GM23248 (cell line): ENCODE results near the gene C5orf15. TPM values are rescaled to one million over a fixed set of nuclear protein-coding genes. Genes with fewer than 3 reads are reported as not detected.

Experiments used
- DNase-seq: peaks from one replicate; pipeline ENCODE4 v3.0.0-alpha.2; 2015
- H2AFZ ChIP-seq: fragments of 200-600 bp; sonication (generic); 2 replicates; pipeline ENCODE4 v1.6.1; 2016; ENCODE audit warnings: antibody characterized with exemption
- H3F3A ChIP-seq: fragments of 200-600 bp; sonication (generic); 2 replicates; pipeline ENCODE4 v1.6.1; 2016; ENCODE audit warnings: mild to moderate bottlenecking, antibody characterized with exemption, mixed run types; ENCODE audit not compliant: insufficient read depth
- H3K27ac ChIP-seq: fragments of 200-600 bp; sonication (generic); 2 replicates; pipeline ENCODE4 v1.5.1; 2016; ENCODE audit warnings: mild to moderate bottlenecking
- H3K27me3 ChIP-seq: fragments of 200-600 bp; sonication (generic); replicated peaks from 2 replicates; pipeline ENCODE4 v1.6.1; 2016; ENCODE audit warnings: mild to moderate bottlenecking; ENCODE audit not compliant: insufficient read depth
- H3K36me3 ChIP-seq: fragments of 200-600 bp; sonication (generic); 2 replicates; pipeline ENCODE4 v1.6.1; 2016; ENCODE audit warnings: low read depth, mild to moderate bottlenecking
- H3K4me1 ChIP-seq: fragments of 200-600 bp; sonication (generic); 2 replicates; pipeline ENCODE4 v1.6.1; 2016; ENCODE audit warnings: mild to moderate bottlenecking; ENCODE audit not compliant: insufficient read depth
- H3K4me2 ChIP-seq: fragments of 200-600 bp; sonication (generic); one replicate; pipeline ENCODE4 v1.6.1; 2016; ENCODE audit warnings: mild to moderate bottlenecking; ENCODE audit not compliant: unreplicated experiment
- H3K4me3 ChIP-seq: fragments of 200-600 bp; sonication (generic); 2 replicates; pipeline ENCODE4 v1.5.1; 2016; ENCODE audit warnings: mild to moderate bottlenecking
- H3K79me2 ChIP-seq: fragments of 200-600 bp; sonication (generic); 2 replicates; pipeline ENCODE4 v1.6.1; 2016; ENCODE audit warnings: mild to moderate bottlenecking; ENCODE audit not compliant: insufficient read depth
- H3K9ac ChIP-seq: fragments of 200-600 bp; sonication (generic); 2 replicates; pipeline ENCODE4 v1.6.1; 2016; ENCODE audit warnings: mild to moderate bottlenecking
- H3K9me2 ChIP-seq: fragments of 200-600 bp; sonication (generic); 2 replicates; pipeline ENCODE4 v1.6.1; 2016; ENCODE audit warnings: mixed run types, mild to moderate bottlenecking, moderate library complexity; ENCODE audit not compliant: insufficient read depth
- H3K9me3 ChIP-seq: fragments of 200-600 bp; sonication (generic); one replicate; pipeline ENCODE4 v1.6.1; 2017; ENCODE audit warnings: low read depth
- H4K20me1 ChIP-seq: fragments of 200-600 bp; sonication (generic); 2 replicates; pipeline ENCODE4 v1.6.0; 2016; ENCODE audit not compliant: insufficient read depth
- EZH2 ChIP-seq: fragments of 200-600 bp; sonication (generic); IDR thresholded peaks from 2 replicates; pipeline ENCODE4 v1.6.1; 2018; ENCODE audit warnings: antibody characterized with exemption, mild to moderate bottlenecking; ENCODE audit not compliant: insufficient read depth, poor library complexity, severe bottlenecking
- EZH2phosphoT487 ChIP-seq: fragments of 200-600 bp; sonication (generic); IDR thresholded peaks from 2 replicates; pipeline ENCODE4 v1.6.1; 2018; ENCODE audit warnings: antibody characterized with exemption, moderate library complexity, mild to moderate bottlenecking, low read depth; ENCODE audit not compliant: insufficient read depth
- WGBS, 2 experiments: methylation state at CpG; one replicate each; pipeline ENCODE4 v1.1.6; 2015 to 2017; ENCODE audit warnings: low lambda C conversion rate in 2 of 2, low coverage in 1 of 2; ENCODE audit errors: missing lambda C conversion rate in 2 of 2; 5-methylcytosine and 5-hydroxymethylcytosine counted together
- in situ Hi-C: fragments of 300-500 bp; cut with MboI; formaldehyde crosslinking; loops from 2 replicates; pipeline ENCODE4 v1.15.0; 2020
- polyA plus RNA-seq: library from polyadenylated mRNA; unstranded; fragments of >200 nt; fragmentation: Nextera tagmentation; extraction: Ambion mirVana; gene quantifications from 2 replicates; pipeline ENCODE4 v1.2.1, GENCODE V29; 2016
- total RNA-seq: library from RNA; depleted of rRNA; stranded (reverse); fragments of >200 nt; shearing (Covaris generic); gene quantifications from 2 replicates; pipeline ENCODE4 v1.2.3, GENCODE V29; 2014

The C5orf15 gene
- total and polyA plus RNA-seq, 2 experiments from 2014 or later = 122 to 128 TPM

- Histone ChIP-seq H4K20me1 (no peaks in the 10 kb centered on the region), H3F3A (no peaks in the 10 kb centered on the region), H3K9ac (no peak overlapping the region), H2AFZ (no peak overlapping the region), H3K9me2 (no peaks in the 10 kb centered on the region), H3K4me1 (peaks cover 6% of the 10 kb centered on the region; the same call in 1 of the 2 replicates), H3K9me3 (no peaks in the 10 kb centered on the region), H3K4me2 (no peak overlapping the region), H3K4me3 (no peak overlapping the region), H3K27me3 (0 out of 2 replicates have a peak, but pooled peaks cover 10% of the 10 kb centered on the region), H3K27ac (no peak overlapping the region), H3K36me3 (no peaks in the 10 kb centered on the region), H3K79me2 (no peaks in the 10 kb centered on the region)
- TF ChIP-seq EZH2 = no peak
- no peak for TF ChIP-seq EZH2phosphoT487
- in situ Hi-C loops = loop anchor here (25.0 kb wide), 1 partner anchor 822 kb away; no protein-coding TSS in a partner anchor
- no peak for DNase-seq
- 52 to 55% methylated on average over 5 of the region's 5 CpGs for WGBS, 2 experiments
Observed at GRCh38 chr5:133934311-133934710, 34.1 kb downstream of the C5orf15 start.

GRCh38 chr5:133933670-133934295, 34.6 kb downstream of the C5orf15 start:
- Histone ChIP-seq H3K9ac (no peak overlapping the region), H3F3A (no peaks in the 10 kb centered on the region), H3K9me3 (no peaks in the 10 kb centered on the region), H3K27ac (no peak overlapping the region), H3K4me2 (no peak overlapping the region), H3K9me2 (no peaks in the 10 kb centered on the region), H2AFZ (no peak overlapping the region), H3K4me3 (no peak overlapping the region), H3K36me3 (no peaks in the 10 kb centered on the region), H3K27me3 (0 out of 2 replicates have a peak, but pooled peaks cover 10% of the 10 kb centered on the region), H4K20me1 (no peaks in the 10 kb centered on the region), H3K79me2 (no peaks in the 10 kb centered on the region), H3K4me1 (peaks cover 6% of the 10 kb centered on the region; the same call in 1 of the 2 replicates)
- DNase-seq = no peak
- in situ Hi-C loops = loop anchor here (25.0 kb wide), 1 partner anchor 821 kb away; no protein-coding TSS in a partner anchor
- TF ChIP-seq EZH2 (no peak), EZH2phosphoT487 (no peak)
- WGBS, 2 experiments = 51 to 54% methylated on average over 9 to 12 of the region's 12 CpGs

GRCh38 chr5:133933169-133933509, 35.3 kb downstream of the C5orf15 start:
- no peak for TF ChIP-seq EZH2
- TF ChIP-seq EZH2phosphoT487 = no peak
- no peaks in the 10 kb centered on the region for H3K79me2 ChIP-seq
- 0 out of 2 replicates have a peak, but pooled peaks cover 10% of the 10 kb centered on the region for H3K27me3 ChIP-seq
- no peaks in the 10 kb centered on the region for H3K36me3 ChIP-seq
- no peaks in the 10 kb centered on the region for H3F3A ChIP-seq
- no peak overlapping the region for H3K9ac ChIP-seq
- H3K9me3 ChIP-seq = no peaks in the 10 kb centered on the region
- H3K4me1 ChIP-seq = peaks cover 6% of the 10 kb centered on the region; the same call in 1 of the 2 replicates
- no peaks in the 10 kb centered on the region for H4K20me1 ChIP-seq
- H3K9me2 ChIP-seq = no peaks in the 10 kb centered on the region
- no peak overlapping the region for H2AFZ ChIP-seq
- DNase-seq = no peak
- H3K4me2 ChIP-seq = no peak overlapping the region
- H3K27ac ChIP-seq = no peak overlapping the region
- in situ Hi-C loops = loop anchor here (25.0 kb wide), 1 partner anchor 821 kb away; no protein-coding TSS in a partner anchor
- no peak overlapping the region for H3K4me3 ChIP-seq
- 45 to 51% methylated on average over 3 of the region's 3 CpGs for WGBS, 2 experiments

- Histone ChIP-seq H4K20me1 (no peaks in the 10 kb centered on the region), H3K36me3 (no peaks in the 10 kb centered on the region), H3K4me1 (peaks cover 6% of the 10 kb centered on the region; the same call in 1 of the 2 replicates), H2AFZ (no peak overlapping the region), H3F3A (no peaks in the 10 kb centered on the region), H3K4me2 (no peak overlapping the region), H3K9me2 (no peaks in the 10 kb centered on the region), H3K79me2 (no peaks in the 10 kb centered on the region), H3K9me3 (no peaks in the 10 kb centered on the region), H3K4me3 (no peak overlapping the region), H3K27me3 (0 out of 2 replicates have a peak, but pooled peaks cover 10% of the 10 kb centered on the region), H3K9ac (no peak overlapping the region), H3K27ac (no peak overlapping the region)
- in situ Hi-C loops = loop anchor here (25.0 kb wide), 1 partner anchor 820 kb away; no protein-coding TSS in a partner anchor
- DNase-seq = no peak
- no peak for TF ChIP-seq EZH2
- no peak for TF ChIP-seq EZH2phosphoT487
- WGBS, 2 experiments = 63 to 67% methylated on average over 13 of the region's 13 CpGs
Observed at GRCh38 chr5:133932441-133933168, 35.8 kb downstream of the C5orf15 start.
